ENCODE data around the gene CABP4.

CABP4 gene

GRCh38 chr11:67431346-67432249, 23.6 kb upstream of the CABP4 start:
- peaks cover 14% of the 10 kb centered on the region for H3K4me1 ChIP-seq (ENCODE audit: control insufficient read depth, insufficient read depth, low read length)
- peaks cover 55% of the 10 kb centered on the region for H3K36me3 ChIP-seq (ENCODE audit: control insufficient read depth, insufficient read depth, low read length)
- no peak overlapping the region for H3K27ac ChIP-seq (ENCODE audit: low read depth, low read length)
- no peaks in the 10 kb centered on the region for H3K9me3 ChIP-seq (ENCODE audit: control insufficient read depth, insufficient read depth, low read depth, low read length)
- no peaks in the 10 kb centered on the region for H3K27me3 ChIP-seq (ENCODE audit: control insufficient read depth, insufficient read depth, low read length)
- H3K4me3 ChIP-seq (ENCODE audit: low read depth, low read length) = no peak overlapping the region
- H3K9ac ChIP-seq (ENCODE audit: low read length) = no peak overlapping the region

GRCh38 chr11:67432655-67433349, 22.4 kb upstream of the CABP4 start:
- Histone ChIP-seq H3K27ac (ENCODE audit: low read depth, low read length) (no peak overlapping the region), H3K4me1 (ENCODE audit: control insufficient read depth, insufficient read depth, low read length) (peaks cover 23% of the 10 kb centered on the region), H3K9me3 (ENCODE audit: control insufficient read depth, insufficient read depth, low read depth, low read length) (no peaks in the 10 kb centered on the region), H3K36me3 (ENCODE audit: control insufficient read depth, insufficient read depth, low read length) (peaks cover 60% of the 10 kb centered on the region), H3K27me3 (ENCODE audit: control insufficient read depth, insufficient read depth, low read length) (no peaks in the 10 kb centered on the region), H3K9ac (ENCODE audit: low read length) (no peak overlapping the region), H3K4me3 (ENCODE audit: low read depth, low read length) (no peak overlapping the region)

- peaks cover 25% of the 10 kb centered on the region for H3K4me1 ChIP-seq (ENCODE audit: control insufficient read depth, insufficient read depth, low read length)
- no peak overlapping the region for H3K27ac ChIP-seq (ENCODE audit: low read depth, low read length)
- H3K27me3 ChIP-seq (ENCODE audit: control insufficient read depth, insufficient read depth, low read length) = no peaks in the 10 kb centered on the region
- no peak overlapping the region for H3K9ac ChIP-seq (ENCODE audit: low read length)
- H3K36me3 ChIP-seq (ENCODE audit: control insufficient read depth, insufficient read depth, low read length) = peaks cover 70% of the 10 kb centered on the region
- no peak overlapping the region for H3K4me3 ChIP-seq (ENCODE audit: low read depth, low read length)
- H3K9me3 ChIP-seq (ENCODE audit: control insufficient read depth, insufficient read depth, low read depth, low read length) = no peaks in the 10 kb centered on the region
Observed at GRCh38 chr11:67433536-67434394, 21.4 kb upstream of the CABP4 start.

- Histone ChIP-seq H3K27me3 (ENCODE audit: control insufficient read depth, insufficient read depth, low read length) (no peaks in the 10 kb centered on the region), H3K4me3 (ENCODE audit: low read depth, low read length) (no peak overlapping the region), H3K27ac (ENCODE audit: low read depth, low read length) (no peak overlapping the region), H3K4me1 (ENCODE audit: control insufficient read depth, insufficient read depth, low read length) (peaks cover 25% of the 10 kb centered on the region), H3K36me3 (ENCODE audit: control insufficient read depth, insufficient read depth, low read length) (peaks cover 75% of the 10 kb centered on the region), H3K9ac (ENCODE audit: low read length) (no peak overlapping the region), H3K9me3 (ENCODE audit: control insufficient read depth, insufficient read depth, low read depth, low read length) (no peaks in the 10 kb centered on the region)
Observed at GRCh38 chr11:67434395-67434881, 20.7 kb upstream of the CABP4 start.

- peak overlapping the region; percentile 88 for H3K27ac ChIP-seq (ENCODE audit: low read depth, low read length)
- no peak overlapping the region for H3K4me3 ChIP-seq (ENCODE audit: low read depth, low read length)
- H3K27me3 ChIP-seq (ENCODE audit: control insufficient read depth, insufficient read depth, low read length) = no peaks in the 10 kb centered on the region
- H3K36me3 ChIP-seq (ENCODE audit: control insufficient read depth, insufficient read depth, low read length) = peaks cover 72% of the 10 kb centered on the region
- peak overlapping the region; percentile 47 for H3K9ac ChIP-seq (ENCODE audit: low read length)
- H3K9me3 ChIP-seq (ENCODE audit: control insufficient read depth, insufficient read depth, low read depth, low read length) = no peaks in the 10 kb centered on the region
- H3K4me1 ChIP-seq (ENCODE audit: control insufficient read depth, insufficient read depth, low read length) = peaks cover 25% of the 10 kb centered on the region
Observed at GRCh38 chr11:67435031-67435726, 20.0 kb upstream of the CABP4 start.

- Histone ChIP-seq H3K4me3 (ENCODE audit: low read depth, low read length) (no peak overlapping the region), H3K9ac (ENCODE audit: low read length) (peak overlapping the region; percentile 77), H3K27ac (ENCODE audit: low read depth, low read length) (peak overlapping the region; percentile 88), H3K27me3 (ENCODE audit: control insufficient read depth, insufficient read depth, low read length) (no peaks in the 10 kb centered on the region), H3K4me1 (ENCODE audit: control insufficient read depth, insufficient read depth, low read length) (peaks cover 25% of the 10 kb centered on the region), H3K36me3 (ENCODE audit: control insufficient read depth, insufficient read depth, low read length) (peaks cover 74% of the 10 kb centered on the region), H3K9me3 (ENCODE audit: control insufficient read depth, insufficient read depth, low read depth, low read length) (no peaks in the 10 kb centered on the region)
Observed at GRCh38 chr11:67435727-67436458, 19.3 kb upstream of the CABP4 start.

GRCh38 chr11:67436459-67437081, 18.6 kb upstream of the CABP4 start:
- H3K27ac ChIP-seq (ENCODE audit: low read depth, low read length) = peak overlapping the region; percentile 88
- peaks cover 76% of the 10 kb centered on the region for H3K36me3 ChIP-seq (ENCODE audit: control insufficient read depth, insufficient read depth, low read length)
- no peaks in the 10 kb centered on the region for H3K9me3 ChIP-seq (ENCODE audit: control insufficient read depth, insufficient read depth, low read depth, low read length)
- peak overlapping the region; percentile 77 for H3K9ac ChIP-seq (ENCODE audit: low read length)
- no peaks in the 10 kb centered on the region for H3K27me3 ChIP-seq (ENCODE audit: control insufficient read depth, insufficient read depth, low read length)
- H3K4me1 ChIP-seq (ENCODE audit: control insufficient read depth, insufficient read depth, low read length) = peaks cover 25% of the 10 kb centered on the region
- H3K4me3 ChIP-seq (ENCODE audit: low read depth, low read length) = 0 out of 2 replicates have a peak overlapping the region, but pooled peaks have one; percentile 4

- Histone ChIP-seq H3K4me3 (ENCODE audit: low read depth, low read length) (0 out of 2 replicates have a peak within 1 kb of the TSS, but pooled peaks have one; percentile 4), H3K4me1 (ENCODE audit: control insufficient read depth, insufficient read depth, low read length) (peaks cover 25% of the 10 kb centered on the region), H3K27me3 (ENCODE audit: control insufficient read depth, insufficient read depth, low read length) (no peaks in the 10 kb centered on the region), H3K27ac (ENCODE audit: low read depth, low read length) (peak within 1 kb of the TSS; percentile 88), H3K36me3 (ENCODE audit: control insufficient read depth, insufficient read depth, low read length) (peaks cover 75% of the 10 kb centered on the region), H3K9me3 (ENCODE audit: control insufficient read depth, insufficient read depth, low read depth, low read length) (no peaks in the 10 kb centered on the region), H3K9ac (ENCODE audit: low read length) (peak within 1 kb of the TSS; percentile 70)
Observed at GRCh38 chr11:67437082-67437808, 17.9 kb upstream of the CABP4 start, which contains the start of gene PTPRCAP. Gene PTPRCAP, minus strand, starts transcription at chr11:67437682. Its CDS starts 63 bp downstream, at chr11:67437619.

- H3K9ac ChIP-seq (ENCODE audit: low read length) = peak overlapping the region; percentile 70
- peak overlapping the region; percentile 88 for H3K27ac ChIP-seq (ENCODE audit: low read depth, low read length)
- H3K4me1 ChIP-seq (ENCODE audit: control insufficient read depth, insufficient read depth, low read length) = peaks cover 25% of the 10 kb centered on the region
- peaks cover 70% of the 10 kb centered on the region for H3K36me3 ChIP-seq (ENCODE audit: control insufficient read depth, insufficient read depth, low read length)
- H3K9me3 ChIP-seq (ENCODE audit: control insufficient read depth, insufficient read depth, low read depth, low read length) = no peaks in the 10 kb centered on the region
- H3K27me3 ChIP-seq (ENCODE audit: control insufficient read depth, insufficient read depth, low read length) = no peaks in the 10 kb centered on the region
- no peak overlapping the region for H3K4me3 ChIP-seq (ENCODE audit: low read depth, low read length)
Observed at GRCh38 chr11:67437809-67438157, 17.4 kb upstream of the CABP4 start.
